GM12865 (cell line): ENCODE results near the gene HAGH.

Experiments used
- DNase-seq: peaks from one replicate; pipeline ENCODE4 v3.0.0; 2010; ENCODE audit warnings: low read depth
- H3K4me3 ChIP-seq: 2 replicates; pipeline ENCODE4 v1.5.1; 2011; ENCODE audit warnings: mild to moderate bottlenecking, low read depth, low read length, control low read depth
- TF ChIP-seq, protein P1 (sequence below): IDR thresholded peaks from 2 replicates; pipeline ENCODE4 v1.5.1; 2011; ENCODE audit warnings: low read length, control low read depth, low read depth, inconsistent platforms; ENCODE audit not compliant: insufficient read depth; ENCODE audit errors: missing control alignments

Gene HAGH

DNA sequence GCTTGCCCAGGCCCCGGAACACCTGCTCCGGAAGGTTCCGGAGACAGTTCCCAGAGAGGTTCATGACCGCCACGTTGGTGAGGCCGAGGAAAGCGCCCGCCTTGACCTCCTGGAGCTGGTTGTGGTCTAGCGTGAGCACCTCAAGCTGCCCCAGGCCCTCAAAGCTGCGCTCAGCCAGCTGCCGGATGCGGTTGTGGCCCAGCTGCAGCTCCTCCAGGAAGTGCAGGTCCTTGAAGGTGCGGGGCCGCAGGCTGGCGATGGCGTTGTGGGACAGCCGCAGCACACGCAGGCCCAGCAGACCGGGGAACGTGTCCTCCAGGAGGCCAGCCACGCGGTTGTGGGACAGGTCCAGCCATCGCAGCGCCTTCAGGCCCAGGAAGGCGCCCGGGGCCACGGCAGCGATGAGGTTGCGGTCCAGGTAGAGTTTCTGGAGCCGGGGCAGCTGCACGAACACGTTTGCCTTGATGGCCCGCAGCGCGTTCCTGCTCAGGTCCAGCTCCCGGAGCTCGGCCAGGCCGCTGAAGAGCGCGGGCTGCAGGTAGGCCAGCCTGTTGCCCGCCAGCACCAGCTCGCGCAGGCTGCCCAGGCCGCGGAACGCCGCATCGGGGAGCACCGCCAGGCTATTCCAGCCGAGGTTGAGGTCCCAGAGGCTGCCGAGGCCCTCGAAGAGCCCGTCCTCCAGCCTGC is 35.2 kb downstream of the HAGH start:
- H3K4me3 ChIP-seq, result no peak overlapping the region
- DNase-seq, result no peak
- TF ChIP-seq, protein P1, sequence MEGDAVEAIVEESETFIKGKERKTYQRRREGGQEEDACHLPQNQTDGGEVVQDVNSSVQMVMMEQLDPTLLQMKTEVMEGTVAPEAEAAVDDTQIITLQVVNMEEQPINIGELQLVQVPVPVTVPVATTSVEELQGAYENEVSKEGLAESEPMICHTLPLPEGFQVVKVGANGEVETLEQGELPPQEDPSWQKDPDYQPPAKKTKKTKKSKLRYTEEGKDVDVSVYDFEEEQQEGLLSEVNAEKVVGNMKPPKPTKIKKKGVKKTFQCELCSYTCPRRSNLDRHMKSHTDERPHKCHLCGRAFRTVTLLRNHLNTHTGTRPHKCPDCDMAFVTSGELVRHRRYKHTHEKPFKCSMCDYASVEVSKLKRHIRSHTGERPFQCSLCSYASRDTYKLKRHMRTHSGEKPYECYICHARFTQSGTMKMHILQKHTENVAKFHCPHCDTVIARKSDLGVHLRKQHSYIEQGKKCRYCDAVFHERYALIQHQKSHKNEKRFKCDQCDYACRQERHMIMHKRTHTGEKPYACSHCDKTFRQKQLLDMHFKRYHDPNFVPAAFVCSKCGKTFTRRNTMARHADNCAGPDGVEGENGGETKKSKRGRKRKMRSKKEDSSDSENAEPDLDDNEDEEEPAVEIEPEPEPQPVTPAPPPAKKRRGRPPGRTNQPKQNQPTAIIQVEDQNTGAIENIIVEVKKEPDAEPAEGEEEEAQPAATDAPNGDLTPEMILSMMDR, result no peak

DNA sequence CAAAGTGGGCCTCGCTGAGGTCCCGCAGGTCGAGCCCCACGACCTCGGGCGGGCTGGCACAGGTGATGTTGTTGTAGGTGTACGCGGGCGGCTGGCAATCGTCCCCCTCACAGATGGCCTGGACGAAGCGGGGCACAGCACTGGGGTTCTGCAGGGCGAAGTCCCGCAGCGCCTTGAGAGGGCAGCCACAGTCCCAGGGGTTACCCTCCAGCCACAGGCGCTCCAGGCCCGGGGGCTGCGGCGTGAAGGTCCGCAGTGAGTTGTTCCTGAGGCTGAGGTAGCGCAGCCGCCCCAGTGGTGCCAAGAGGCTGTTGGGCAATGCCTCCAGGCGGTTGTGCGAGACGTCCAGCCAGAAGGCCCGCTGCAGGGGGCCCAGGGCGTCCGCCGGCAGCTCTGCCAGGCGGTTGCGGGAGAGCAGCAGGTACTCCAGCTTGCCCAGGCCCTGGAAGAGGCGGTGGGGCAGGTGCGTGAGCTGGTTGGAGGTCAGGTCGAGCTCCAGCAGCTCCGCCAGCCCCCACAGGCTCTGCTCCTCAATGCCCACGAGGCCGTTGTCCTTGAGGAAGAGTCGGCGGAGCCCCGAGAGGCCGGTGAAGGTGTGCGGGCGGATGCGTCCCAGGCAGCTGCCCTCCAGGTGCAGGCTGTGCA is 35.9 kb downstream of the HAGH start:
- TF ChIP-seq, protein P1, result no peak
- no peak overlapping the region for H3K4me3 ChIP-seq
- DNase-seq, result no peak

DNA sequence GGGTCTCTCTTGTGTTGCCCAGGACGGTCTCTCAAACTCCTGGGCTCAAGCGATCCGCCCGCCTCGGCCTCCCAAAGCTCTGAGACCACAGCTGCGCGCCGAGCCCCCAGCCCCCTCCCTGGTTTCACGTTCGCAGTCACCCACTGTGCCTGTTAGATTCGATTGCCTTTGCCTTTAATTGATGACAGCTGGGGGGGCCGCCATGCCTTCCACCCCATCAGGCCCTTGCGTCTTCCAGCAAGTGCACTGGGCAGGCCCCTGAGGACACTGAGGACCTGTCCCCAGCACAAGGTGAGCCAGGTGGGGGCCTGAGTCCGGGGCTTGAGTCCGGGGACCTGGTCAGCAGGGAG is 36.4 kb downstream of the HAGH start:
- no peak overlapping the region for H3K4me3 ChIP-seq
- DNase-seq, result no peak
- TF ChIP-seq, protein P1, result no peak

DNA sequence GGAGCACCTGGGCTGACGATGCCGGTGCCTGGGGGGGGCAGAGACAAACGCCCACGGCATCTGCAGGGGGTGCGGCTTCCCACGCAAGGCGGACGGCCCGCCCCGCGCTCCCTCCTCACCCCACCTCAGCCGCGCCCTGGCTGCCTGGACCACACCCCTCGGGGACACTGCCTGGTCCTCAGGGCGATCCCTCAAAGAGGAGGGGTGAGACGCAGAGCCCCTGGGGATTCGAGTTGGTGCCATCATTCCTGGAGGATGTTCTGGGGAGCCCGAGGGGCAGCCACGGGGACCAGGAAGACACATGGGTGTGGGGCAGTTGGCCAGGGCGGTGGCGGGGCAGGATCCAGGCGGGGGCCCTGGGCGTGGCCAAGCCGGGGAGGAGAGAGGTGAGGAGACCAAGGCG is 37.0 kb downstream of the HAGH start:
- no peak for DNase-seq
- no peak overlapping the region for H3K4me3 ChIP-seq
- TF ChIP-seq, protein P1, result no peak

DNA sequence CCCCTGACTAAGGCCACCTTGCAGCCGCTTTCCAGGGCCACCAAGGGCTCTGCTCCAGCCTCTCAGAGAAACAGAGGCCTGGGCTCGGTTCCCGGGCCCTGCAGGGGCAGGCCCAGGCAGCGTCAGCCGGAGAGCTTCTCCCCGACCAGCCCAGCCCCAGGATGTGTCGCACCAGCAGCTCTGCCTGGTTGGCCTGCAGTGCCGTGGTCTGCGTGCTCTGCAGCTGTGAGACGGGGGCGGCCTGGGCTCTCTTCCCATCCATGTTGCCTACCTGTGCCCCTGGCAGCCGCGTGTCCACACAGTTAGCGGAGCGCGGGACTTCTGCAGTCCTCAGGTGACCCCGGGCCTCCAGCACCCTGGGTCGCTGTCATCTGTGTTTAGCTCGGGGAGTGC is 37.9 kb downstream of the HAGH start:
- DNase-seq, result no peak
- no peak overlapping the region for H3K4me3 ChIP-seq
- TF ChIP-seq, protein P1, result no peak

DNA sequence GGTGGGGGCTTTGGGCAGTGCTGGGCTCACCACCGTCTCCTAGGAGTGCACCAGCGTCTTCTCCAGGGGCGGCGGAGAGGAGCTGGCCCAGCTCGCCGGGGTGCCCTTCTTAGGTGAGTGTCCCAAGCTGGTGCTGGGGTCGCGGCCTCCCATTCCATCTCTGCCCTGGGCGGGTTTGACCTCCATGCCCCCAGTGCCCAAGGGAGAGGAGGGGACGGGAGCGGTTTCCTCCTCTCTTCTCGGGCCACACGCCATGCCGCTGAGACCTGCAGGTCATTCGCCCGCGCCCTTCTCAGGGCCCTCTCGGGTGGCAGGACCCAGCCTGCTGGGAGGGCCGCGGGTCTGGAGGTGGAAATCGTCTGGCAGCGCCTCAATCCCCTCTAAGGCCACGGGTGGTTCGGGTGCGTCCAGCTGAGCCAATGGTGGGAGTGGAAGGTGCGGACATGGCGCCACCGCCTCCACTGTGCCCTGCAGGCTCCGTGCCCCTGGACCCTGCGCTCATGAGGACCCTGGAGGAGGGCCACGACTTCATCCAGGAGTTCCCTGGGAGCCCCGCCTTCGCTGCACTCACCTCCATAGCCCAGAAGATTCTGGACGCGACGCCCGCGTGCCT is 38.4 kb downstream of the HAGH start:
- TF ChIP-seq, protein P1, result no peak
- H3K4me3 ChIP-seq, result no peak overlapping the region
- DNase-seq, result no peak
